GM15510 (cell line): ENCODE data around the gene CD300E.

Experiments used
- POLR2A ChIP-seq: IDR thresholded peaks from 3 replicates; pipeline ENCODE4 v1.6.1; 2011; ENCODE audit warnings: borderline replicate concordance; ENCODE audit not compliant: insufficient read length; ENCODE audit errors: extremely low read depth

Gene CD300E

DNA sequence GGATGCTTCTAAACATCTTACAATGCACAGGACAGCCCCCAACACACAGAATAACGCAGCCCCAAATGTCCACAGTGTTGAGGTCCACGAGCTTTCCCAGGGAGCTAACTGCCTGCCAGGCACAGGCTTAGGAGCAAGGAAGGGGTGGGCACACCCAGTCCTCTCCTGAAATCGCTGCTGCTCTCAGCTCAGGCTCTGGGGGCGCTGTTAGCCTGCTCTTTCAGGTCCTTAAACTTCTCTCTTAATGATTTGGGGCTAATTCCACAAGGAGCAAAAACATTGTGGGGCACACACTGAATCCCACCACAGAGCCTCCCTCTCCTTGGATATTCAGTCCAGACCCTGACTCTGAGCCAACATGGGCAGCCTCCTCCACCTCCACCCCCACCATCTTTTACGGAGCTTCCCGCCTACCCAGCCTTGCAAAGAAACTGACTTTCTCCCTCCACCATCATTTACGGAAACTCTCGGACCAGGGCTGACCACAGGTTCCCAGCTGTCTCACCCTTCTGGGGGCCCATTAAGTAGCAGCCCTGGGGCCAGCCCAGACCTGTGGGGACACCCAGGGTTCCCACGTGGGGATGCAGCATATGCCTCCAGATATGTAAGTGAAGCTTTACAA, 57.3 kb downstream of the CD300E start:
- no peak for TF ChIP-seq POLR2A

DNA sequence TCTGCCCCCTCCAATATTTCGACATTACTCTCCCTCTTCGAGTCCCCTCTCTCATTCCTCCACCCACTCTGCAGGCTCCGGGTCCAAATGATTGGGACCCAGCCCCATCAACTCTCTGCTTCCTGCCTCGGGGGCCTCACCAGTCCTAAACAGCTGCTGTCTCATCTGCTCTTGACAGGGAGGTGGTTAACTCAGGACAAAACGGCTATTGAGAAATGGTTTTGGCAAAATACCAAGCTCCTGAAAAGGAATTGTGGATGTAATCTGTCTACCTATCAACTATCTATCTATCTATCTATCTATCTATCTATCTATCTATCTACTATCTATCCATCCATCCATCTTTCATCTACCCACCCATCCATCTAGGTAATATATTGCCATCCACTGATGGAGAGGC, 58.4 kb downstream of the CD300E start:
- TF ChIP-seq POLR2A, result no peak

DNA sequence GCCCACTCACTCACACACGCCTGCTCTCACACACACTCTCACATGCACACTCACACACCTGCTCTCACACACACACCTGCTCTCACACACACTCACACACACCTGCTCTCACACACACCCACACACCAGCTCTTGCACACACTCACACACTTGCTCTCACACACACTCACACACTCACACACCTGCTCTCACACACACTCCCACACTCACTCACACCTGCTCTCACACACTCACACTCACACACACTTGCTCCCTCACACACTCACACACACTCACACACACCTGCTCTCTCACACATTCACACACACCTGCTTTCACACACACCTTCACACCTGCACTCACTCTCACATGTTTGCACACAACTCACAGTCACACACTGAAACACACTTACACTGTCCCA, 60.2 kb downstream of the CD300E start:
- TF ChIP-seq POLR2A, result no peak

DNA sequence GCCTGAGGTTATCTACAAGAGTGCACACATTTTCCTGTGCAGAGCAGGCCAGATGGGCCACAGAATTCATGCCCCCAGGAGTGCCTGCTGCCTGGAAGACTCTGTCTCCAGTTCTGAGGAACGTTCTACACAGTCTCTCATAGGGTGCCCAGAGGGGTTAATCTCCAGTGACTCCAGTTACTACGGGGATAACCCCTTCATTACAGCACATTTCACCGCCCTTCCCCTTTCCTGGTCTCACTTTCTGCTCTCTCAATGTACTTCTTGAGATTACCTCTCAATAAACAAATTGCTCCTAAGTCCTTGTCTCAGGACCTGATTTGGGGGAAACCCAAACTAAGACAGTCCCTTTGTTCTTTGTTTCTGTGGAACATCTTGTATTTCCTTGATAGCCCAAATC, 62.0 kb downstream of the CD300E start:
- TF ChIP-seq POLR2A, result no peak
